H9 (cell line): ENCODE measurements around the gene CABLES2. TPM values are rescaled to one million over a fixed set of nuclear protein-coding genes. Genes with fewer than 3 reads are reported as not detected.

Experiments
- DNase-seq: peaks from one replicate; pipeline ENCODE4 v3.0.0-alpha.2; 2017
- H2AFZ ChIP-seq: one replicate; pipeline ENCODE4 v1.6.1; 2013; ENCODE audit warnings: mild to moderate bottlenecking, low read length, control low read depth, moderate library complexity
- H2AK5ac ChIP-seq: 2 replicates; pipeline ENCODE4 v1.6.1; 2013; ENCODE audit warnings: low read length, control low read depth, mixed read lengths; ENCODE audit not compliant: insufficient read length
- H2BK120ac ChIP-seq: one replicate; pipeline ENCODE4 v1.6.1; 2013; ENCODE audit warnings: low read depth, mild to moderate bottlenecking, low read length, control low read depth, inconsistent platforms; ENCODE audit not compliant: poor library complexity, severe bottlenecking
- H2BK12ac ChIP-seq: 2 replicates; pipeline ENCODE4 v1.6.1; 2013; ENCODE audit warnings: low read length, control low read depth, mixed read lengths, low read depth; ENCODE audit not compliant: insufficient read length
- H2BK15ac ChIP-seq: 2 replicates; pipeline ENCODE4 v1.6.1; 2013; ENCODE audit warnings: low read depth, low read length, control low read depth
- H2BK20ac ChIP-seq: one replicate; pipeline ENCODE4 v1.6.1; 2013; ENCODE audit warnings: low read depth, mild to moderate bottlenecking, low read length, control low read depth, inconsistent platforms; ENCODE audit not compliant: poor library complexity, severe bottlenecking
- H2BK5ac ChIP-seq: 2 replicates; pipeline ENCODE4 v1.6.1; 2013; ENCODE audit warnings: low read length, control low read depth, mixed read lengths; ENCODE audit not compliant: insufficient read length
- H3K14ac ChIP-seq: 2 replicates; pipeline ENCODE4 v1.6.1; 2013; ENCODE audit warnings: low read length, control low read depth; ENCODE audit not compliant: insufficient read depth
- H3K18ac ChIP-seq: 2 replicates; pipeline ENCODE4 v1.6.1; 2013; ENCODE audit warnings: low read depth, mild to moderate bottlenecking, mixed read lengths, low read length, control low read depth; ENCODE audit not compliant: insufficient read length
- H3K23ac ChIP-seq: 2 replicates; pipeline ENCODE4 v1.6.1; 2013; ENCODE audit warnings: low read length, control low read depth, mixed read lengths, low read depth; ENCODE audit not compliant: insufficient read length
- H3K23me2 ChIP-seq: 2 replicates; pipeline ENCODE4 v1.6.1; 2013; ENCODE audit warnings: low read depth, mild to moderate bottlenecking, mixed read lengths, low read length, control low read depth; ENCODE audit not compliant: insufficient read length, poor library complexity, severe bottlenecking
- H3K27ac ChIP-seq: 2 replicates; pipeline ENCODE4 v1.5.1; 2013; ENCODE audit warnings: low read length, control low read depth, mixed read lengths, low read depth; ENCODE audit not compliant: insufficient read length
- H3K27me3 ChIP-seq: 2 replicates; pipeline ENCODE4 v1.6.1; 2013; ENCODE audit warnings: low read length, control low read depth, inconsistent platforms; ENCODE audit not compliant: insufficient read depth
- H3K4ac ChIP-seq: 2 replicates; pipeline ENCODE4 v1.6.1; 2013; ENCODE audit warnings: low read depth, mild to moderate bottlenecking, control low read depth, inconsistent platforms, low read length, moderate library complexity
- H3K4me1 ChIP-seq: 2 replicates; pipeline ENCODE4 v1.6.1; 2013; ENCODE audit warnings: low read length, control low read depth, inconsistent platforms; ENCODE audit not compliant: insufficient read depth
- H3K4me2 ChIP-seq: 2 replicates; pipeline ENCODE4 v1.6.1; 2013; ENCODE audit warnings: low read length, control low read depth, mixed read lengths; ENCODE audit not compliant: insufficient read length, insufficient read depth
- H3K56ac ChIP-seq: 2 replicates; pipeline ENCODE4 v1.6.1; 2013; ENCODE audit warnings: low read depth, mild to moderate bottlenecking, mixed read lengths, low read length, control low read depth; ENCODE audit not compliant: insufficient read length
- H3K79me1 ChIP-seq: 2 replicates; pipeline ENCODE4 v1.6.1; 2013; ENCODE audit warnings: low read depth, mild to moderate bottlenecking, moderate library complexity, low read length, control low read depth, inconsistent platforms; ENCODE audit not compliant: insufficient read depth, poor library complexity, severe bottlenecking
- H3K79me2 ChIP-seq: 2 replicates; pipeline ENCODE4 v1.6.1; 2013; ENCODE audit warnings: low read length, control low read depth, inconsistent platforms; ENCODE audit not compliant: insufficient read depth
- H3K9ac ChIP-seq: 2 replicates; pipeline ENCODE4 v1.6.1; 2013; ENCODE audit warnings: low read length, control low read depth, mixed read lengths; ENCODE audit not compliant: insufficient read length; ENCODE audit errors: extremely low read depth
- H3K9me3 ChIP-seq: one replicate; pipeline ENCODE4 v1.6.1; 2013; ENCODE audit warnings: low read depth, low read length, inconsistent platforms; ENCODE audit not compliant: control insufficient read depth
- H3T11ph ChIP-seq: one replicate; pipeline ENCODE4 v1.6.1; 2013; ENCODE audit warnings: mild to moderate bottlenecking, low read length, control low read depth, inconsistent platforms
- H4K20me1 ChIP-seq: one replicate; pipeline ENCODE4 v1.6.1; 2013; ENCODE audit not compliant: control insufficient read depth, insufficient read length, insufficient read depth
- H4K5ac ChIP-seq: 2 replicates; pipeline ENCODE4 v1.6.1; 2013; ENCODE audit warnings: low read depth, mild to moderate bottlenecking, mixed read lengths, low read length, control low read depth; ENCODE audit not compliant: insufficient read length
- H4K8ac ChIP-seq: replicated peaks from 2 replicates; pipeline ENCODE4 v1.6.1; 2013; ENCODE audit warnings: low read length, control low read depth, mixed read lengths, low read depth; ENCODE audit not compliant: insufficient read length
- H4K91ac ChIP-seq: 2 replicates; pipeline ENCODE4 v1.6.1; 2013; ENCODE audit warnings: low read depth, mild to moderate bottlenecking, moderate library complexity, mixed read lengths, low read length, control low read depth; ENCODE audit not compliant: insufficient read length
- H3K27ac Mint-ChIP-seq, 3 experiments: 2 replicates in 2 of 3; 3 replicates in 1 of 3; pipeline ENCODE4 v1.8.0; 2020 to 2021; ENCODE audit warnings: mixed read lengths in 3 of 3, mild to moderate bottlenecking in 1 of 3, moderate library complexity in 1 of 3
- H3K27me3 Mint-ChIP-seq: 2 replicates; pipeline ENCODE4 v1.8.0; 2021; ENCODE audit warnings: low read depth, mild to moderate bottlenecking, moderate library complexity, mixed read lengths
- H3K36me3 Mint-ChIP-seq, 3 experiments: 2 replicates in 2 of 3; 3 replicates in 1 of 3; pipeline ENCODE4 v1.8.0; 2020 to 2021; ENCODE audit warnings: low read depth in 3 of 3, mixed read lengths in 3 of 3; ENCODE audit not compliant: insufficient read depth in 1 of 3
- H3K4me1 Mint-ChIP-seq, 2 experiments: 2 replicates each; pipeline ENCODE4 v1.8.0; 2020; ENCODE audit warnings: mixed read lengths in 2 of 2
- H3K4me3 Mint-ChIP-seq, 2 experiments: 2 replicates in 1 of 2; 3 replicates in 1 of 2; pipeline ENCODE4 v1.8.0; 2020 to 2021; ENCODE audit warnings: mild to moderate bottlenecking in 2 of 2, mixed read lengths in 2 of 2, moderate library complexity in 1 of 2
- H3K9me3 Mint-ChIP-seq, 2 experiments: 2 replicates in 1 of 2; 3 replicates in 1 of 2; pipeline ENCODE4 v1.8.0; 2020; ENCODE audit warnings: mild to moderate bottlenecking in 2 of 2, mixed read lengths in 2 of 2, moderate library complexity in 1 of 2
- CTCF ChIP-seq: fragments of 200-600 bp; sonication (generic); conservative IDR thresholded peaks from 3 replicates; pipeline ENCODE4 v1.8.0; 2021; ENCODE audit warnings: antibody characterized with exemption, mild to moderate bottlenecking
- WGBS: extraction: QIAGEN DNeasy Blood & Tissue Kit; methylation state at CpG from one replicate; pipeline ENCODE4 v1.1.7; 2013; ENCODE audit warnings: missing lambda C conversion rate, low lambda C conversion rate, mixed read lengths; ENCODE audit not compliant: insufficient read length; ENCODE audit errors: extremely low coverage; 5-methylcytosine and 5-hydroxymethylcytosine counted together
- total RNA-seq: library from RNA; stranded (reverse); gene quantifications from 2 replicates; pipeline ENCODE4 v1.2.1, GENCODE V29; 2021

Gene CABLES2
- total RNA-seq, 1 experiment from 2014 or later, result 10.8 TPM

GRCh38 chr20:62369815-62370114 lies 37.3 kb downstream of the CABLES2 start:
- Mint-ChIP-seq H3K27me3 (peaks cover 2% of the 10 kb centered on the region; the same call in 1 of the 2 replicates), H3K27ac (no peak overlapping the region), H3K4me1 (peaks cover 24 to 29% of the 10 kb centered on the region in 2 experiments), H3K9me3 (peaks cover 2 to 10% of the 10 kb centered on the region in 2 experiments), H3K36me3 (peaks cover 0 to 11% (median 5%) of the 10 kb centered on the region in 3 experiments; a peak in 6 of 7 replicates), H3K4me3 (no peak overlapping the region; a peak in 1 of 5 replicates)
- H3K4me2 ChIP-seq, result no peak overlapping the region
- no peak overlapping the region for H2BK5ac ChIP-seq
- H2BK15ac ChIP-seq, result no peak overlapping the region
- no peak overlapping the region for H2AFZ ChIP-seq
- H2AK5ac ChIP-seq, result no peak overlapping the region
- no peaks in the 10 kb centered on the region for H4K20me1 ChIP-seq
- H3K27me3 ChIP-seq, result no peaks in the 10 kb centered on the region
- no peak overlapping the region for H3K27ac ChIP-seq
- no peak overlapping the region for H3K56ac ChIP-seq
- no peak overlapping the region for H2BK120ac ChIP-seq
- no peak overlapping the region for H3K18ac ChIP-seq
- H3K9me3 ChIP-seq, result no peaks in the 10 kb centered on the region
- no peak overlapping the region for H2BK12ac ChIP-seq
- no peak overlapping the region for H3K23ac ChIP-seq
- no peak overlapping the region for H4K5ac ChIP-seq
- H3K14ac ChIP-seq, result 0 out of 2 replicates have a peak overlapping the region, but pooled peaks have one; percentile 9
- no peak for DNase-seq
- no peak overlapping the region for H3T11ph ChIP-seq
- H4K8ac ChIP-seq, result no peak overlapping the region
- no peak overlapping the region for H2BK20ac ChIP-seq
- H4K91ac ChIP-seq, result no peak overlapping the region
- peaks cover 6% of the 10 kb centered on the region; the same call in 1 of the 2 replicates for H3K4me1 ChIP-seq
- peaks cover 1% of the 10 kb centered on the region for H3K79me1 ChIP-seq
- H3K9ac ChIP-seq, result no peak overlapping the region
- H3K79me2 ChIP-seq, result peaks cover 6% of the 10 kb centered on the region; the same call in 1 of the 2 replicates
- no peak for TF ChIP-seq CTCF
- H3K4ac ChIP-seq, result no peak overlapping the region
- WGBS, result no CpG with 5 or more reads among the region's 4 CpGs
- peaks cover 17% of the 10 kb centered on the region for H3K23me2 ChIP-seq
